Coronary artery (tissue), 2 donors: Measurements from ENCODE around the gene SLC38A5.

ENCODE experiments used
- DNase-seq: peaks from one replicate; pipeline ENCODE4 v3.0.0-alpha.2; 2017; ENCODE audit warnings: low spot score
- H3K27ac ChIP-seq, 2 donors: fragments of 200-600 bp; sonication (generic); one replicate each; pipeline ENCODE4 v1.5.1; 2016 to 2019
- H3K4me3 ChIP-seq: fragments of 200-600 bp; sonication (generic); 2 replicates; pipeline ENCODE4 v1.5.1; 2016; ENCODE audit warnings: mild to moderate bottlenecking, moderate library complexity
- CTCF ChIP-seq: fragments of 200-600 bp; sonication (generic); IDR thresholded peaks from one replicate; pipeline ENCODE4 v1.5.1; 2019; ENCODE audit warnings: antibody characterized with exemption

SLC38A5 gene

GRCh38 chrX:48470833-48471118, 716 bp upstream of the SLC38A5 start:
- DNase-seq, result no peak
- no peak overlapping the region for H3K27ac ChIP-seq
- no peak for TF ChIP-seq CTCF

GRCh38 chrX:48468693-48469691, 1.1 kb downstream of the SLC38A5 start:
- TF ChIP-seq CTCF, result no peak
- Histone ChIP-seq H3K4me3 (peak overlapping the region; percentile 59), H3K27ac (no peak overlapping the region)
- no peak for DNase-seq

More at GRCh38 chrX:48470833-48471118, 716 bp upstream of the SLC38A5 start:
- no peak overlapping the region for H3K4me3 ChIP-seq

DNA sequence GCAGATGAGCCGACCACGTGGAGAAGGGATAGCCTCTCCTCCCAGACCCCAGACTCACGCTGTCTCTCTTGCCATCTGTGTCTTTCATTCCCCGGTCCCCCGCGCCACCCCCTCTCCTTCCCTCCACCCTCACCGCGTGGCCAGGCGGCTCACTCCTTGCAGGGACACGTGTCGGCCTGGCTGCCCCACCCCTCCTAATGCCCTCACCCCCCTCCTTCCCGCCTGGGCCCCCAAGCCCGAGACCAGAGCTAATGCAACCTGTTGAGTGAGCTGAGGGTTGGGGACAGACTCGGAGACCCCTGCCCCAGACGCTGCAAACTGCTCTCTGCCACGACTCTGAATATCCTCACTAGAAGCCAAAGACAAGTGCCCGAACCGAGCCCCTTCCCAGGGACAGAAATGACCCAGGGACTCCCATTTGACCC, 1.8 kb downstream of the SLC38A5 start:
- no peak for TF ChIP-seq CTCF
- Histone ChIP-seq H3K4me3 (peak overlapping the region; percentile 59), H3K27ac (no peak overlapping the region)
- DNase-seq, result no peak

DNA sequence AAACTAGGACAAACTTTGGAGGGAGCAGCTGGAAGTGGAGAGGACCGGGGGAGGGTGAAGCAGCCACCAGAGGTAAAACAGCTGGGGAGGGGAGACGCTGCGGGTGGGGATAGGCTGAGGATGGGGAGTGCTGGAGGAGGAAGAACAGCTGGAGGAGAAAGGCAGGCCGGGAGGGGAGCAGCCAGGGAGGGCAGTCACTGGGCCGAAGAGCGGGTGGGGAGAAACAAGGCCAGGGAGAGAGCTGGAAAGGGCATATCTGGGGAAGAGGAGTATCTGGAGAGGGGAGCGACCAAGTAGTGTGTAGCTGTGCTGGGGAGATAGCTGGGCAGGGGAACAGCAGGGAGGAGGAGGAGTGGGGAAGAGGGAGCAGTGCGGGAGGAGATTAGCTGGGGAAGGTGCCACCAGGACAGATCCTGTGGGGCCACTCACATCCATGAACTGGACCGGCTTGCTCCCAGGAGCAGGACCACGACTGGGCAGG, 2.7 kb downstream of the SLC38A5 start:
- Histone ChIP-seq H3K4me3 (peak overlapping the region; percentile 59), H3K27ac (no peak overlapping the region)
- no peak for DNase-seq
- no peak for TF ChIP-seq CTCF

GRCh38 chrX:48466696-48467095, 3.4 kb downstream of the SLC38A5 start:
- no peak overlapping the region for H3K27ac ChIP-seq
- no peak for DNase-seq
- no peak overlapping the region for H3K4me3 ChIP-seq
- TF ChIP-seq CTCF, result no peak

GRCh38 chrX:48465336-48465933, 4.6 kb downstream of the SLC38A5 start:
- H3K27ac ChIP-seq, result no peak overlapping the region
- H3K4me3 ChIP-seq, result no peak overlapping the region
- DNase-seq, result no peak
- TF ChIP-seq CTCF, result no peak
